ENCODE results near the gene MDK. TPM values are rescaled to one million over a fixed set of nuclear protein-coding genes. Genes with fewer than 3 reads are reported as not detected.

Gene MDK
- total RNA-seq, 4 donors from 2014 or later, result 5.0 to 25.0 (median 14.1) TPM

DNA sequence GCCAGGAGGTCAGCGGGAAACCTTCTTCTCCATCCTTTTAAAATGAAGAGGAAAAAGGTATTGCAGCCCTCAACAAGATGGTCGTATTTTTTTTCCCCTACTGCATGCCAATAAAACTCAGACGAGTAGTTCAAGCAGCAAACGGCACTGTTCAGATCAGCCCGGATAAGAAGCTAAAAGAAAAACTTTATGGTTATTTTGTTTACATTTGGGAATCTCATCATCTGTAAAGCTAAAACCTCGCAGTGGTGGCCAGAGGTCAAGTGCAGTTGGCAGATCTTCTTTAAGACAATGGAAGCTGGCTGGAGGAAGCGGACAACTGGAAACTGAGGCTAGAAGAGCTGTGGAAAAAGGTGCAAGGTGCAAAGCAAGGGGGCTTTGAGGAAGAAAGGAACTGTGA is 41.1 kb downstream of the MDK start:
- no peaks in the 10 kb centered on the region for H3K4me1 ChIP-seq
- H3K27ac ChIP-seq, result no peak overlapping the region
- ATAC-seq, result no peak
- TF ChIP-seq, protein P1, sequence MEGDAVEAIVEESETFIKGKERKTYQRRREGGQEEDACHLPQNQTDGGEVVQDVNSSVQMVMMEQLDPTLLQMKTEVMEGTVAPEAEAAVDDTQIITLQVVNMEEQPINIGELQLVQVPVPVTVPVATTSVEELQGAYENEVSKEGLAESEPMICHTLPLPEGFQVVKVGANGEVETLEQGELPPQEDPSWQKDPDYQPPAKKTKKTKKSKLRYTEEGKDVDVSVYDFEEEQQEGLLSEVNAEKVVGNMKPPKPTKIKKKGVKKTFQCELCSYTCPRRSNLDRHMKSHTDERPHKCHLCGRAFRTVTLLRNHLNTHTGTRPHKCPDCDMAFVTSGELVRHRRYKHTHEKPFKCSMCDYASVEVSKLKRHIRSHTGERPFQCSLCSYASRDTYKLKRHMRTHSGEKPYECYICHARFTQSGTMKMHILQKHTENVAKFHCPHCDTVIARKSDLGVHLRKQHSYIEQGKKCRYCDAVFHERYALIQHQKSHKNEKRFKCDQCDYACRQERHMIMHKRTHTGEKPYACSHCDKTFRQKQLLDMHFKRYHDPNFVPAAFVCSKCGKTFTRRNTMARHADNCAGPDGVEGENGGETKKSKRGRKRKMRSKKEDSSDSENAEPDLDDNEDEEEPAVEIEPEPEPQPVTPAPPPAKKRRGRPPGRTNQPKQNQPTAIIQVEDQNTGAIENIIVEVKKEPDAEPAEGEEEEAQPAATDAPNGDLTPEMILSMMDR (IDR thresholded peaks at IDR 0.05), result no peak
- TF ChIP-seq EP300 (IDR thresholded peaks at IDR 0.05) (no peak), POLR2AphosphoS5 (IDR thresholded peaks at IDR 0.05) (no peak), POLR2A (IDR thresholded peaks at IDR 0.05) (no peak)
- no peaks in the 10 kb centered on the region for H3K27me3 ChIP-seq
- peaks cover 0 to 71% of the 10 kb centered on the region in 2 donors for H3K36me3 ChIP-seq
- H3K4me3 ChIP-seq, result no peak overlapping the region
- H3K9me3 ChIP-seq, result no peaks in the 10 kb centered on the region
- 63 to 78% methylated on average over 7 of the region's 7 CpGs for WGBS, 2 donors (ENCODE audit: low coverage in 1 of 2)

DNA sequence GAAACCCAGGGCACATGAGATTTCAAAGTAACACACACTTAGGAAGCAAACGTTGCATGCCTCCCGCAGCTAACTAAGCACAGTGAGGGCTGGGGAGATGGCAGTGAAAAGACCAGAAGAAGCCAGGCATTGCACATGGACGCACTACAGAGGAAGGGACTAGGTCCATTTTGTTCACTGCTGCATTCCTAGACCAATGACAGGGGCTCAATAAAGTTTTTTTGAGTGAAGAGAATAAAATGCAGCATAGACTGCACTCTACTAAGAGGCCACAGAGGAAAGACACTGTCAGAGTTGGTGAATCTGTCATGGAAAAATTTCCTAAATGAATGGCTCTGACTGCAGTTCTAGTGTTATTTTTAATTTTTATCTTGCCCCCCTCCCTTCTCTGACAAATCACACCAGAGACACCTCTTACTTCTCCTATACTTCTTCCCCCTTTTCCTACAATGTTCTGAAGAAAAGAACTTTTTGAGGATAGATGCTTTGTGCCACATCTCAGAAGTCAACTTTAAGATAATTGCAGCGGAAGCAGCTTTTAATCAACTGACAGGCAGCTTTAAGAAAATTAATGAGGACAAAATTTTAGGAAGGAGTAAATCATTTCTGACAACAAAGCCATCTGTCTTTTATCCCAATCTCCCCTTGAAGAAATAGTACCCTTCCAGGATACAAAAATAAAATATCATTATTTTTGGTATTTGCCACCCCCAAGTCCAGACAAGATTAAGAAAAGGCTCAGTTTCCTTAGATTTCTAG is 44.9 kb downstream of the MDK start:
- 72 to 89% methylated on average over 4 of the region's 4 CpGs for WGBS, 2 donors (ENCODE audit: low coverage in 1 of 2)

DNA sequence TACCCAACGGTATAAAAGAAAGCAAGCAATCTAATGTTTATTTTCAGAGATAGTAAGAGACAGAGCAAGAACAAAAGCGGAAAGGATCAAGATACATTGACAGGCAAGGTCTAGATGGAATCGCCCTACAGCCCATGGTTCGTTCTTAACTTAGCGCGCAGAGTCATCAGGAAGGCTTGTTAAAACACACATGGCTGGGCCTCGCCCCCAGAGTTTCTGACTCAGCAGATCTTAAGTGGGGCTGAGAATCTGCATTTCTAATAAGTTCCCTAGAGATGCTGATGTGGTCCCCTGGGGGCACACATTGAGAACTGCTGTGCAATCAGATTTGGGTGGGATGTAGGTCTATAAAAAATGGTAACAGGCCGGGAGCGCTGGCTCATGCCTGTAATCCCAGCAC is 45.9 kb downstream of the MDK start:
- no peaks in the 10 kb centered on the region for H3K4me1 ChIP-seq
- WGBS, 2 donors (ENCODE audit: low coverage in 1 of 2), result 67 to 90% methylated on average over 2 to 8 of the region's 9 CpGs
- no peaks in the 10 kb centered on the region for H3K9me3 ChIP-seq
- H3K4me3 ChIP-seq, result no peak overlapping the region
- H3K27me3 ChIP-seq, result no peaks in the 10 kb centered on the region
- TF ChIP-seq, protein P1 (IDR thresholded peaks at IDR 0.05), result no peak
- TF ChIP-seq POLR2AphosphoS5 (IDR thresholded peaks at IDR 0.05) (no peak), EP300 (IDR thresholded peaks at IDR 0.05) (no peak), POLR2A (IDR thresholded peaks at IDR 0.05) (no peak)
- no peak for ATAC-seq
- no peak overlapping the region for H3K27ac ChIP-seq
- peaks cover 2 to 81% of the 10 kb centered on the region in 2 donors for H3K36me3 ChIP-seq

More for the DNA sequence above, 44.9 kb downstream of the MDK start:
- ATAC-seq, result no peak
- peaks cover under 1 to 81% of the 10 kb centered on the region in 2 donors for H3K36me3 ChIP-seq
- no peaks in the 10 kb centered on the region for H3K27me3 ChIP-seq
- H3K9me3 ChIP-seq, result no peaks in the 10 kb centered on the region
- no peak for TF ChIP-seq EP300 (IDR thresholded peaks at IDR 0.05)
- no peaks in the 10 kb centered on the region for H3K4me1 ChIP-seq
- no peak overlapping the region for H3K27ac ChIP-seq
- no peak overlapping the region for H3K4me3 ChIP-seq

DNA sequence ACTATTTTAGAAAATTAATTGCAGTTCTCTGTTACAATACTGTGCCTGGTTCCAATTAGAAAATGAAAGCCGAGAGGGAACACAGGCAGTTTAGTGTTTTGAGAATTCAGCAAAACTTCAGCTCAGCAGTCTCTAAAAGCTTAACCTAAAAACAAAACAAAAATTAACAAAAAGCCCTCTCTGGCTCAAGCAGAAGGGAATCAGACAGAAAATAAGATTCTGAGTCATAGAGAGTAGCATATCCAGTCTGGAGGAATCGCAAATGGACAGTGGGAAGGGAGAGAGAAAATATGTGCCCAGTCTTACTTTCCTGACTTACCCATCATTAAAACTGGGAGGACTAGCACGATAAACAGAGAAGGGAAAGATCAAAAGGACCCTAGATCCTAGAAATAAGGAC is 48.2 kb downstream of the MDK start:
- ATAC-seq, result no peak
- H3K4me1 ChIP-seq, result no peaks in the 10 kb centered on the region
- no peak overlapping the region for H3K4me3 ChIP-seq
- H3K9me3 ChIP-seq, result no peaks in the 10 kb centered on the region
- WGBS, 2 donors (ENCODE audit: low coverage in 1 of 2), result 55 to 86% methylated on average over 1 to 3 of the region's 3 CpGs
- H3K27me3 ChIP-seq, result no peaks in the 10 kb centered on the region
- H3K36me3 ChIP-seq, result peaks cover 2 to 95% of the 10 kb centered on the region in 2 donors
- TF ChIP-seq POLR2A (IDR thresholded peaks at IDR 0.05), result no peak
- TF ChIP-seq EP300 (IDR thresholded peaks at IDR 0.05), result no peak
- TF ChIP-seq, protein P1 (IDR thresholded peaks at IDR 0.05), result no peak
- no peak for TF ChIP-seq POLR2AphosphoS5 (IDR thresholded peaks at IDR 0.05)
- H3K27ac ChIP-seq, result no peak overlapping the region

DNA sequence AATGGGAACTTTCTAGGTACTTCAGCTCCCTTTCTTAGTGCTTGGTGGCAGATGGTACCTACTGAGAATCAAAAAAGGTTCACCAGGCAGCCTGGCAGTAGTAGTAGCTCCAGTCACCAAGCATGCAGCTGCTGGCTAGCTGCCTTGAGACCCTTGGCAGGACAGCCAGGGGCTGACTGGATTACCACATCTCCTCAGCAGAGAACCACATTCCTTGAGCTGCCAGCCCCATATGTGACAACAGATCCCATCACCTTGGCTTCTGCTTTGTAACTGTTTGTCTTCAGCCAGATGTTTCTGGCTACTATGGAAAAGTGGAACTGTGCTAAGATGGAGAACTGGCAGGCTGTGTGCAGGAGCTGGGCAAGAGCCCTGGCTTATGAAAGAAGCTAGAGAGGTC is 49.7 kb downstream of the MDK start:
- Histone ChIP-seq H3K27ac (no peak overlapping the region), H3K4me1 (no peaks in the 10 kb centered on the region), H3K36me3 (peaks cover 2 to 95% of the 10 kb centered on the region in 2 donors), H3K4me3 (no peak overlapping the region), H3K9me3 (no peaks in the 10 kb centered on the region), H3K27me3 (no peaks in the 10 kb centered on the region)
- TF ChIP-seq, protein P1 (IDR thresholded peaks at IDR 0.05), result no peak
- no peak for TF ChIP-seq POLR2A (IDR thresholded peaks at IDR 0.05)
- no peak for TF ChIP-seq EP300 (IDR thresholded peaks at IDR 0.05)
- TF ChIP-seq POLR2AphosphoS5 (IDR thresholded peaks at IDR 0.05), result no peak
- ATAC-seq, result no peak

Small RNA genes within 50 kb of the gene (small RNA-seq; reads per million reads assigned to genes)
- gene MIR4688, result 0 reads per million in 4 donors

Other genes starting within 250 kb of the MDK start
- 1 to 10 TPM in 3 of 4 donors, under 1 TPM in 1; 0.81 to 5.2 (median 1.7) TPM for gene CREB3L1, start 104.0 kb upstream of the MDK start, total RNA-seq
- gene DGKZ, start 34.2 kb upstream of the MDK start, total RNA-seq, result 10 to 100 TPM; 39.2 to 78.8 (median 46.5) TPM
- gene CHRM4, start 10.1 kb downstream of the MDK start, total RNA-seq, result 1 to 10 TPM in 1 of 4 donors, under 1 TPM in 2, not detected in 1; 0.27 to 1.3 (median 0.69) TPM
- 10 to 100 TPM; 25.7 to 33.1 (median 30.2) TPM for gene AMBRA1, start 212.4 kb downstream of the MDK start, total RNA-seq
- 1 to 10 TPM; 1.9 to 4.2 (median 2.5) TPM for gene HARBI1, start 235.6 kb downstream of the MDK start, total RNA-seq
- gene ATG13, start 235.9 kb downstream of the MDK start, total RNA-seq, result 10 to 100 TPM; 47.8 to 81.1 (median 69.5) TPM

Data from gastroesophageal sphincter (tissue), 4 donors.